GM12878 (cell line): Measurements from ENCODE around the gene PARVA.
"Not testable (repeated sequence)": the region's sequence is repeated elsewhere in the genome, so short reads cannot be mapped to it uniquely, and the experiment has no call there.

Source experiments
- E2F4 ChIP-seq: IDR thresholded peaks from 2 replicates; pipeline ENCODE4 v1.6.1; 2012; ENCODE audit warnings: low read depth, low read length, improper control_type of control experiment
- EP300 ChIP-seq, 2 experiments: fragments of 150-350 bp in 1 of 2; IDR thresholded peaks; 2 replicates each; pipeline ENCODE4 v1.6.1; 2011 to 2012; ENCODE audit warnings: low read depth in 2 of 2, low read length in 2 of 2, borderline replicate concordance in 1 of 2, improper control_type of control experiment in 1 of 2, inconsistent platforms in 1 of 2; ENCODE audit not compliant: control insufficient read depth in 1 of 2
- FOXK2 ChIP-seq: fragments of 450-650 bp; IDR thresholded peaks from 2 replicates; pipeline ENCODE4 v1.6.1; 2017; ENCODE audit warnings: mild to moderate bottlenecking, moderate library complexity
- HCFC1 ChIP-seq: fragments of 150-350 bp; IDR thresholded peaks from 2 replicates; pipeline ENCODE4 v1.6.1; 2014; ENCODE audit warnings: low read length
- IKZF1 ChIP-seq: fragments of 450-650 bp; conservative IDR thresholded peaks from 2 replicates; pipeline ENCODE4 v1.6.1; 2017; ENCODE audit warnings: antibody characterized with exemption, mild to moderate bottlenecking
- MYC ChIP-seq: IDR thresholded peaks from 2 replicates; pipeline ENCODE4 v1.6.1; 2011; ENCODE audit warnings: mild to moderate bottlenecking, low read length, moderate library complexity, inconsistent platforms; ENCODE audit not compliant: insufficient read depth, insufficient replicate concordance, insufficient read length, severe bottlenecking
- NRF1 ChIP-seq: conservative IDR thresholded peaks from 2 replicates; pipeline ENCODE4 v1.6.1; 2011; ENCODE audit warnings: mild to moderate bottlenecking, low read depth, low read length, improper control_type of control experiment
- ZNF207 ChIP-seq: fragments of 450-650 bp; IDR thresholded peaks from 2 replicates; pipeline ENCODE4 v1.6.1; 2014; ENCODE audit warnings: antibody characterized with exemption, mild to moderate bottlenecking, borderline replicate concordance
- TF ChIP-seq, protein P1 (sequence below), 3 experiments: IDR thresholded peaks in 2 of 3; conservative IDR thresholded peaks in 1 of 3; 2 replicates each; pipeline ENCODE4 v1.5.1; 2011; ENCODE audit warnings: low read depth in 3 of 3, low read length in 3 of 3, mild to moderate bottlenecking in 3 of 3, control low read depth in 2 of 3, moderate library complexity in 2 of 3, inconsistent platforms in 1 of 3, mixed read lengths in 1 of 3; ENCODE audit not compliant: control insufficient read depth in 2 of 3, insufficient read depth in 1 of 3; ENCODE audit errors: extremely low read depth in 1 of 3

DNA sequence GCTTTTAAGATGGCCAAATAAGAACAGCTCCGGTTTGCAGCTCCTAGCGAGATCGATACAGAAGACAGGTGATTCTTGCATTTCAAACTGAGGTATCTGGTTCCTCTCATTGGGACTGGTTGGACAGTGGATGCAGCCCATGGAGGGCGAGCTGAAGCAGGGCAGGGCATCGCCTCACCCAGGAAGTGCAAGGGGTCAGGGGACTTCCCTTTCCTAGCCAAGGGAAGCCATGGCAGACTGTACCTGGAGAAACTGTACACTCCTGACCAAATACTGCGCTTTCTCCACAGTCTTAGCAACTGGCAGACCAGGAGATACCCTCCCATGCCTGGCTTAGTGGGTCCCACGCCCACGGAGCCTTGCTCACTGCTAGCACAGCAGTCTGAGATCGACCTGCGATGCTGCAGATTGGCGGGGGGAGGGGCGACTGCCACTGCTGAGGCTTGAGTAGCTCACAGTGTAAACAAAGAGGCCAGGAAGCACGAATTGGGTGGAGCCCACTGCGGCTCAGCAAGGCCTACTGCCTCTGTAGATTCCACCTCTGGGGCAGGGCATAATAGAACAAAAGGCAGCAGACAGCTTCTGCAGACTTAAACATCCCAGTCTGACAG lies 11.3 kb upstream of the PARVA start:
- TF ChIP-seq NRF1; MYC; FOXK2; E2F4; EP300 (IDR thresholded peaks at IDR 0.05; ENCODE audit: borderline replicate concordance in 1 of 2, control insufficient read depth in 1 of 2, low read depth in 2 of 2, low read length in 2 of 2); IKZF1; HCFC1; ZNF207: not testable (repeated sequence)
- TF ChIP-seq, protein P1, sequence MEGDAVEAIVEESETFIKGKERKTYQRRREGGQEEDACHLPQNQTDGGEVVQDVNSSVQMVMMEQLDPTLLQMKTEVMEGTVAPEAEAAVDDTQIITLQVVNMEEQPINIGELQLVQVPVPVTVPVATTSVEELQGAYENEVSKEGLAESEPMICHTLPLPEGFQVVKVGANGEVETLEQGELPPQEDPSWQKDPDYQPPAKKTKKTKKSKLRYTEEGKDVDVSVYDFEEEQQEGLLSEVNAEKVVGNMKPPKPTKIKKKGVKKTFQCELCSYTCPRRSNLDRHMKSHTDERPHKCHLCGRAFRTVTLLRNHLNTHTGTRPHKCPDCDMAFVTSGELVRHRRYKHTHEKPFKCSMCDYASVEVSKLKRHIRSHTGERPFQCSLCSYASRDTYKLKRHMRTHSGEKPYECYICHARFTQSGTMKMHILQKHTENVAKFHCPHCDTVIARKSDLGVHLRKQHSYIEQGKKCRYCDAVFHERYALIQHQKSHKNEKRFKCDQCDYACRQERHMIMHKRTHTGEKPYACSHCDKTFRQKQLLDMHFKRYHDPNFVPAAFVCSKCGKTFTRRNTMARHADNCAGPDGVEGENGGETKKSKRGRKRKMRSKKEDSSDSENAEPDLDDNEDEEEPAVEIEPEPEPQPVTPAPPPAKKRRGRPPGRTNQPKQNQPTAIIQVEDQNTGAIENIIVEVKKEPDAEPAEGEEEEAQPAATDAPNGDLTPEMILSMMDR (IDR thresholded peaks at IDR 0.05 in 2 of 3, conservative IDR thresholded peaks at IDR 0.05 in 1 of 3; ENCODE audit: control insufficient read depth in 2 of 3, extremely low read depth in 1 of 3, insufficient read depth in 1 of 3, low read depth in 3 of 3, low read length in 3 of 3): not testable (repeated sequence)
